C4-2B (cell line): ENCODE measurements around the gene DNAJC13.

ENCODE experiments used
- H3K27ac ChIP-seq: fragments of 450-650 bp; 2 replicates; pipeline ENCODE4 v1.5.1; 2017
- ZFX ChIP-seq: fragments of 450-650 bp; IDR thresholded peaks from 2 replicates; pipeline ENCODE4 v1.6.1; 2017
- TF ChIP-seq, protein P1 (sequence below): fragments of 450-650 bp; conservative IDR thresholded peaks from 2 replicates; pipeline ENCODE4 v1.5.1; 2017; ENCODE audit warnings: mild to moderate bottlenecking

Gene DNAJC13

DNA sequence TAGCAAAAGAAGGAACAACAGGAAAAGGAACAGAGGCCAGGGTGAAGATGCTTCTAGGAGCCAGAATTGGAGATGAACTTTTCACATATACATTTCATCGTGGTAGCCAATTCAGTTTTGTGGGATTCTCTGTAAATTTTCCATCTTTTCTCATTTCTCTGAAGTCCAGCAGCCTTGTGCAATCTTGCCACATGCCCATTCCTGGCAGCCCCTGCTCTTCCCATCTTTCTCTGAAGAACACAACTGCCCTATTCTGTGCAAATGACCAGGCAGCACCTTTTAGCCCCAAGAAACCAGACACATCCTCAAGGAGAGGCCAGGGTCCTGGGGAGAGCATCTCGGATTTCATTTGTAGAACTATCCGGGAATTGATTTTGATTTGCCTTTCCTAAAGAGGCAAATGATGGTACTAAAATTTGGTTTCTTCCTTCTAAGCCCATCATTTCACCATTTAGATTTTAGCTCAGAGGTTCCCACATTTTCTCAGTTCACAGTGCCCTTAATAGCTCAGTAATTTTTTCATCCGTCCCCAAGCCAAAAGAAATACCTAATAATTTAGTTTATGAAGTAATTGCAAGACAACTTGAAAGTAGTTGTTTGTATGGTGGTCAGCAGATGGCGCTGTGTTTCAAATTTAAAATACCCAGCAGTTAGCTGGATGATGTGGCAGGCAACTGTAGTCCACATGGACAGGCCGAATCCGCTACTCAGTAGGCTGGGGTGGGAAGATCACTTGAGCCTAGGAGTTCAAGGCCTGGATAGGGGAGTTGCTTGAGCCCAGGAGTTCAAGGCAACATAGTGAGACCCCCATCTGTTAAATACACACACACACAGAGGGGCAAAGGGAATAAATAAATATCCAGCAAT is 118.5 kb downstream of the DNAJC13 start:
- no peak overlapping the region for H3K27ac ChIP-seq
- TF ChIP-seq ZFX: no peak
- TF ChIP-seq, protein P1, sequence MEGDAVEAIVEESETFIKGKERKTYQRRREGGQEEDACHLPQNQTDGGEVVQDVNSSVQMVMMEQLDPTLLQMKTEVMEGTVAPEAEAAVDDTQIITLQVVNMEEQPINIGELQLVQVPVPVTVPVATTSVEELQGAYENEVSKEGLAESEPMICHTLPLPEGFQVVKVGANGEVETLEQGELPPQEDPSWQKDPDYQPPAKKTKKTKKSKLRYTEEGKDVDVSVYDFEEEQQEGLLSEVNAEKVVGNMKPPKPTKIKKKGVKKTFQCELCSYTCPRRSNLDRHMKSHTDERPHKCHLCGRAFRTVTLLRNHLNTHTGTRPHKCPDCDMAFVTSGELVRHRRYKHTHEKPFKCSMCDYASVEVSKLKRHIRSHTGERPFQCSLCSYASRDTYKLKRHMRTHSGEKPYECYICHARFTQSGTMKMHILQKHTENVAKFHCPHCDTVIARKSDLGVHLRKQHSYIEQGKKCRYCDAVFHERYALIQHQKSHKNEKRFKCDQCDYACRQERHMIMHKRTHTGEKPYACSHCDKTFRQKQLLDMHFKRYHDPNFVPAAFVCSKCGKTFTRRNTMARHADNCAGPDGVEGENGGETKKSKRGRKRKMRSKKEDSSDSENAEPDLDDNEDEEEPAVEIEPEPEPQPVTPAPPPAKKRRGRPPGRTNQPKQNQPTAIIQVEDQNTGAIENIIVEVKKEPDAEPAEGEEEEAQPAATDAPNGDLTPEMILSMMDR: peak; percentile 86

DNA sequence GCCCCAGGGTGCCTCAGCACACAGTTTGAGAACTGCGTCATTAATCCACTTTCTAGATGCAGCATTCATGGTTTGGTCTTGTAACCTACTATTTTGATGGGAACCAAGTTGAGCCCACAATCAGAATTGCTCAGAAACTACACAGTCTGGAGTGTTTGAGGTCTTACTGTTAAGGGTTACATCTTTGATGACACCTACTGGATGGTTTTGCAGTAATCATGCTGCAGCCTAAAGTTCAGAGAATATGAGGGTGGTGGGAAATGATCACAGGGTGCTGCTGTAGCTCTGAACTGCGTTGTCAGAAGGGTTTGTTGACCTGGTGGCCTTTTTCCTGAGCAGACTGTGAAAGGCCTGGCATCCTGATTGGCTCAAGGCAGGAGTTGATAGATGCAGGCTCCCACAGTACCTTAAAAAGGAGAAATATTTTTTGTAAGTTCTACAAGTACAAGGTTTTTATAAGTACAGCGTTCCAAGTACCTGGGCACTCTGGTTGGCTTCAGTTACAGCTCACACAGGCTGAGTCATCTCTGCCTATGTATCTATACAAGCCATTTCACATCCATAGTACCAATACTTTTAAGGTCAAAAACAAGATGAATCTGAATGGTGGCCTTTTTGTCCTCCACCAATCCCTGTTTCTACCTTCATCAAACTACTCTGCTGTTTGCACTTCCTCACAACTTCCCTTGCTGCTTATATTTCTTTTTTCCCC is 119.3 kb downstream of the DNAJC13 start:
- no peak overlapping the region for H3K27ac ChIP-seq
- no peak for TF ChIP-seq ZFX
- TF ChIP-seq, protein P1: no peak

DNA sequence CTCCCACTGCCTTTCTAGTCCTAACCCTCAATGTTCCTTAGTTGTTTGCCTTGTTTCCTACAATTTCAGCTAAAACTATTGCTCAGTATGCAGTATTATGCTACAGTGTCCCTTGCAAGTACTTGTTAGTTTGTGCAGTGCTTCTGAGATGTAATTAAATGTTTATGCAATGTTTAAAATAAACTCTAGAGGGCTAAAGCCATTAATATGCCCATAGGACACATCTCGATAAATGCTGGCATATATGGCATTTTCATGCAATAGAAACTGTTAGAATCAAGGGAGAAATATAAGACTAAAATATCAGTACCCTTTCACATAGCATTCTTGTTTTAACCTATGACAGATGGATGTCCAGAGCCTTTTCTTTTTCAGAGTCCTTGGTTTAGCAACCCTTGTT is 120.0 kb downstream of the DNAJC13 start:
- TF ChIP-seq ZFX: no peak
- TF ChIP-seq, protein P1: peak; percentile 38
- H3K27ac ChIP-seq: no peak overlapping the region

DNA sequence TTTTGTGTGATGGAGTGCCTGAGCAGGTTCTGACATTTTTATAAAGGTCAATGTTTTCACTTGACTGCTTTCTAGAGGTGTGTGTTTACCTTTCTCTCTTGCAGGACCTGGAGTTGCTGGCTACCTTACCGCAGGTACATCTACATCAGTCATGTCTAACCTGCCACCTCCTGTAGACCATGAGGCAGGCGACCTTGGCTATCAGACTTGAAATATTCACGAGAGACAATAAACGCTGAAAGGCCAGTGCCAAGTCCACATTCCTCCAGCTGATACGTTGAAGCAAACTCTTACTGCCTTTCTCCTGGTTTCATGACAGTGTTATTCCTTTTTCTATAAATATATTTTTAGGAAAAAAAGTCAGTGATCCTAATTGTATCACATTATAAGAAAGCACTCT is 120.8 kb downstream of the DNAJC13 start:
- H3K27ac ChIP-seq: no peak overlapping the region

DNA sequence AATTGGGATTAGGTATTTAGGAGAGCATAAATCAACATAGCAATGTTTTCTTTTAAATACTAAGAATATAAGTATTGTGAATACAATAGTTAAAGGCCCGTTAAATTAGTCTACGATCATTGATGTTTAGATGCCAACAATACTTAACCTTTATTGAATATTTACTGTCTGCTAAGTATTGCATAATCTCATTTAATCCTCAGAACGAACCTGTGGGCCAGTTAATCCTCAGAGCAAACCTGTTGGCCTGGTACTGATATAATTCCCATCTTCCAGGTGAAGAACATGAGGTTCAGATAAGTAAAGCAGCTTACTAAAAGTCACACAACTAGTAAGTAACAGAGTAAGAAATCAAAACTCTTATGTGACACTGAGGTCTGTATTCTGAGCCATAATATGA is 122.4 kb downstream of the DNAJC13 start:
- H3K27ac ChIP-seq: no peak overlapping the region
- TF ChIP-seq, protein P1: no peak
- no peak for TF ChIP-seq ZFX

More for the DNA sequence above, 120.8 kb downstream of the DNAJC13 start:
- TF ChIP-seq, protein P1: no peak
- no peak for TF ChIP-seq ZFX

DNA sequence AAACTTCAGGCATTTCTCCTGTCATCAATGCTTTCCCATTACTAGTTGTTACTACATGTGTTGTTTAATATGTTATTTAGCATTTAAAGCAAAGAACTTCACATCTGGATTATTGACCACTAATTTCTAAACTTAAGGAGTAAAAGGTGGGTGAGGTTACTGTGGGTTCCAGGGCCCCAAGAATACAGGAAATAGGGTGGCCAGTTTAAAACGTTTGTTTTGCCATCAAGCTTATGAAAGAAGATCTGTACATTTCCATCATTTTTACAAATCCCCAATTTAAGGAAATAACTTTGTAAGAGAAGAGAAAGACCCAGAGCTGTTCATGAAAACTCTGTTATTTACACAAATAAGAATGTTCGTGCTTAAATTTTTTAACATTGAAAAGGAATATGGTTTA is 125.3 kb downstream of the DNAJC13 start:
- no peak for TF ChIP-seq ZFX
- TF ChIP-seq, protein P1: no peak
- H3K27ac ChIP-seq: no peak overlapping the region
